Measurements from ENCODE around the gene GOLGA6L22. TPM values are rescaled to one million over a fixed set of nuclear protein-coding genes. Genes with fewer than 3 reads are reported as not detected.

GOLGA6L22 gene
- total RNA-seq, result under 0.01 TPM in 1 of 2 replicates, not detected in the other

GRCh38 chr15:22458603-22459002 lies at the start of gene GOLGA6L22:
GOLGA6L22 (plus strand) TSS chr15:22458903; CDS start chr15:22458994, 91 bp downstream.

Measured in bronchial smooth muscle cell (primary cell).